DMS153 treated with DMSO at 0.1 percent for 48 hours (cell line): ENCODE results near the gene MAPK8IP3.
"Not testable (repeated sequence)": the region's sequence is repeated elsewhere in the genome, so short reads cannot be mapped to it uniquely, and the experiment has no call there.

Experiments
- DNase-seq: peaks from one replicate; lab custom pipeline; 2025; ENCODE audit not compliant: unreplicated experiment; lab: John Stamatoyannopoulos, UW

MAPK8IP3 gene

DNA sequence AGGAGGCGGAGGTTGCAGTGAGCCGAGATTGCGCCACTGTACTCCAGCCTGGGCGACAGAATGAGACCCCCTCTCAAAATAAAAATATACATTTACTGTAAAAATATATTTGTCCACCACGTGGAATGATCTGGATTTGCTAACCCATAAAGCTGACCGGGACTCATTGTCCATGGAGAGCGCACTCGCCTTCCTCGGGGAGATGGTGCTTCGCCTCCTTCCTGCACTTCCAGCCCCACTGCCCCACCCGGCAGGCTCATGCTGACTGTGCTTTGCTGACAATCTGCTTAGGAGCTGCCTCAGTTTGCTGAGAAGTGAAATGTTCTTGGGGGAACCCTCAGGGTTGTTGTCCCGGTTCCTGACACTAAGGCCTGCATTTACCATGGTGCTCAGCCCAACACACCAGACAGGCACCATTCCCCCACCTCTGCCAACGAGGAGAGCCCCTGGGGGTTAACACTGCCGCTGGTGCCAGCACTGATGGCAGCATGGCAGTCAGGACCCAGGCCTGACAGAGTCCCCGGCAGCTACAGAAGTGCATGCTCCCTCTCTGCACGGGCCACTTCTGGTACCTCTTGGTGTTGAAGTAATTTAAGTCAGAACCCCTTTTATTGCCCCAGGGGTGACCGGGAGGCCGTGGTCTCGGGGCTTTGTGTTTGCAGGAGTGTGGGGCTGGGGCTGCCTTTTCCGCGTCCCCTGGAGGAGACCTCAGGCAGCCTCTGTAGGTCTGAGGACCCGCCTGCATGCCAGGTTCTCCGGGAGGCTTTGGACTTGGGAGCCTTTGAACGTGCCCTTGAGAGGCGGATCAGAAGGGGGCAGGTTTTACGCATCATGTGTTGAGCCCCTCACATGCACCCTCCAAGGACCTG is 79.2 kb downstream of the MAPK8IP3 start:
- no peak for DNase-seq

DNA sequence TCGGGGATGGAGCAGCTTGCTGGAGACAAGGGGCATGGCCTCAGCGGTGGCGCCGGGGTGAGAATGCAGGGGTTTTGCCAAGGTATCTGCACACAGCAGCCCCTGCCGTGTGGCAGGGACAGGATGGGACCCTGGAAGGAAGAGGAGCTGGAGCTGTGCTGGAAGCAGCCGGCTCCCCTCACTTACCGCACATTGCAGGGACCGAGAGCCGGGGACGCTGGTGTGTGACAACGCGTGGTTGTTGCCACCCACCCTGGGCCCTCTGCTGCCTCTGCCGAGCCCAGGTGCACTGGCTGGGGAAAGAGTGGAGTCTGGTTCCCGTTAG is 79.8 kb downstream of the MAPK8IP3 start:
- no peak for DNase-seq

DNA sequence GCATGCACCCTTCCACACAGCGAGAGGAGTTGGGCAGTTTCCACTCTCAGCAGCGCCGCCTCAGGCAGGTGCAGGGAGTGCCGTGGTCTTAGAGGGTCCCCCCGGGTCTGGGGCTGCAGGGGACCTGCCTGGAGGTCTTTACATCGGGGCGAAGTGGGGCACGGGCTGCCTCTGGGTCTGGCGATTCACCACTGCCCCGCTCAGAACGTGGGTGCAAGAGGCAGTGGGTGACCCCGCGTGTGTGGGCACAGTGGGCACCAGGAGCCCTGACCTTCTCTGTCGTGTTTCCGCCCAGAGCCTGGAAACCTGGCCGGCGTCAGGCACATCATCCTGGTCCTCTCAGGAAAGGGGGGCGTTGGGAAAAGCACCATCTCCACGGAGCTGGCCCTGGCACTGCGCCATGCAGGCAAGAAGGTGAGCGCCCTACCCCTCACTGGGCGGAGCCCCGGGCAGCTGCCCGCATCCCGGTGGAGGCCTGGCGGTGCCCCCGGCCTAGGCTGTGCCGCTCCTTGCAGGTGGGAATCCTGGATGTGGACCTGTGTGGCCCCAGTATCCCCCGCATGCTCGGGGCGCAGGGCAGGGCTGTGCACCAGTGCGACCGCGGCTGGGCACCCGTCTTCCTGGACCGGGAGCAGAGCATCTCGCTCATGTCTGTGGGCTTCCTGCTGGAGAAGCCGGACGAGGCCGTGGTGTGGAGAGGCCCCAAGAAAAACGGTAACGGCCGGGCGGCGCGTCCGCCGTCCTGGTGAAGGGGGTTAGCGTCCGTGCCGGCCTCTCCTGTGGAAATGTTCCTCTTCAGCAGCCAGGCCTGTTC is 80.5 kb downstream of the MAPK8IP3 start:
- DNase-seq = no peak

DNA sequence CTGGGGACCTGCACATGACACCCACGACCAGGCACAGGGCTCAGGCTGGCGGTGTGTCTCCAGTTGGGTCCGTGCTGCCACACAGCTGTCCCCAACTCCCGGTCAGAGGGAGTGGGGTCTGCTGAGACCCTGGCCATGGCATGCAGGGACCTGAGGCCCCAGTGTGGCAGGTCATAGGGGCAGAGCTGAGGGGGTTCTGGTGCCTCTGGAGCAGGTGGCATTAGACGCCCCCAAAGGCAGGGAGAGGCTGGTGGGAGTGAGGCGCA is 81.0 kb downstream of the MAPK8IP3 start:
- no peak for DNase-seq

DNA sequence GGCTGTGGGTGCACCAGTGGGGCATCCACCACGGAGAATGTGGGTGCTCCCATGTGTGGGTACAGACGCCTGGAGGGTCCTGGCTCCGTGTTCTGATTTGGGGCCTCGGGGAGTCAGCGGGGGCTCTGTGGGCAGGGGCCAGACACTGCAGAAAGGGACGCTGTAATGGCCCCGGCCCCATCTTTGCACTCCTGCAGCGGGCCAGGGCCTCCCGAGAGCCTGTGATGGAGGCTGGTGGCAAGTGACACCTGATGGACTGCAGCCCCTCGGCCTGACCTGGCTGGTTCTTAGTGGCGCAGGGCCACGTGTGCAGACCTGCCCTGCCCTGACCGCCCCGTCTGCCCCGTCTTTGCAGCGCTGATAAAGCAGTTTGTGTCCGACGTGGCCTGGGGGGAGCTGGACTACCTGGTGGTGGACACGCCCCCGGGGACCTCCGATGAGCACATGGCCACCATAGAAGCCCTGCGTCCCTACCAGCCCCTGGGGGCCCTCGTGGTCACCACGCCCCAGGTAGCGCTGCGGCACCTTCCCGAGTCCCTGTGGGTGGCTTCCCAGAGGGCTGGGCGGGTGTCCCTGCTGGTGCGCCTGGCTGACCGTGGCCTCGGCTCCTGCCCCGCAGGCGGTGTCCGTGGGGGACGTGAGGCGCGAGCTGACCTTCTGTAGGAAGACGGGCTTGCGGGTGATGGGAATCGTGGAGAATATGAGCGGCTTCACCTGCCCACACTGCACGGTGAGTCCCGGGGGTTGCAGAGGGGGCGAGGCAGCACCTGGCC is 81.5 kb downstream of the MAPK8IP3 start:
- no peak for DNase-seq

DNA sequence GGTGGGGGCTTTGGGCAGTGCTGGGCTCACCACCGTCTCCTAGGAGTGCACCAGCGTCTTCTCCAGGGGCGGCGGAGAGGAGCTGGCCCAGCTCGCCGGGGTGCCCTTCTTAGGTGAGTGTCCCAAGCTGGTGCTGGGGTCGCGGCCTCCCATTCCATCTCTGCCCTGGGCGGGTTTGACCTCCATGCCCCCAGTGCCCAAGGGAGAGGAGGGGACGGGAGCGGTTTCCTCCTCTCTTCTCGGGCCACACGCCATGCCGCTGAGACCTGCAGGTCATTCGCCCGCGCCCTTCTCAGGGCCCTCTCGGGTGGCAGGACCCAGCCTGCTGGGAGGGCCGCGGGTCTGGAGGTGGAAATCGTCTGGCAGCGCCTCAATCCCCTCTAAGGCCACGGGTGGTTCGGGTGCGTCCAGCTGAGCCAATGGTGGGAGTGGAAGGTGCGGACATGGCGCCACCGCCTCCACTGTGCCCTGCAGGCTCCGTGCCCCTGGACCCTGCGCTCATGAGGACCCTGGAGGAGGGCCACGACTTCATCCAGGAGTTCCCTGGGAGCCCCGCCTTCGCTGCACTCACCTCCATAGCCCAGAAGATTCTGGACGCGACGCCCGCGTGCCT is 82.2 kb downstream of the MAPK8IP3 start:
- DNase-seq = no peak

DNA sequence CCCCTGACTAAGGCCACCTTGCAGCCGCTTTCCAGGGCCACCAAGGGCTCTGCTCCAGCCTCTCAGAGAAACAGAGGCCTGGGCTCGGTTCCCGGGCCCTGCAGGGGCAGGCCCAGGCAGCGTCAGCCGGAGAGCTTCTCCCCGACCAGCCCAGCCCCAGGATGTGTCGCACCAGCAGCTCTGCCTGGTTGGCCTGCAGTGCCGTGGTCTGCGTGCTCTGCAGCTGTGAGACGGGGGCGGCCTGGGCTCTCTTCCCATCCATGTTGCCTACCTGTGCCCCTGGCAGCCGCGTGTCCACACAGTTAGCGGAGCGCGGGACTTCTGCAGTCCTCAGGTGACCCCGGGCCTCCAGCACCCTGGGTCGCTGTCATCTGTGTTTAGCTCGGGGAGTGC is 82.7 kb downstream of the MAPK8IP3 start:
- DNase-seq = no peak

DNA sequence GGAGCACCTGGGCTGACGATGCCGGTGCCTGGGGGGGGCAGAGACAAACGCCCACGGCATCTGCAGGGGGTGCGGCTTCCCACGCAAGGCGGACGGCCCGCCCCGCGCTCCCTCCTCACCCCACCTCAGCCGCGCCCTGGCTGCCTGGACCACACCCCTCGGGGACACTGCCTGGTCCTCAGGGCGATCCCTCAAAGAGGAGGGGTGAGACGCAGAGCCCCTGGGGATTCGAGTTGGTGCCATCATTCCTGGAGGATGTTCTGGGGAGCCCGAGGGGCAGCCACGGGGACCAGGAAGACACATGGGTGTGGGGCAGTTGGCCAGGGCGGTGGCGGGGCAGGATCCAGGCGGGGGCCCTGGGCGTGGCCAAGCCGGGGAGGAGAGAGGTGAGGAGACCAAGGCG is 83.6 kb downstream of the MAPK8IP3 start:
- DNase-seq = no peak

DNA sequence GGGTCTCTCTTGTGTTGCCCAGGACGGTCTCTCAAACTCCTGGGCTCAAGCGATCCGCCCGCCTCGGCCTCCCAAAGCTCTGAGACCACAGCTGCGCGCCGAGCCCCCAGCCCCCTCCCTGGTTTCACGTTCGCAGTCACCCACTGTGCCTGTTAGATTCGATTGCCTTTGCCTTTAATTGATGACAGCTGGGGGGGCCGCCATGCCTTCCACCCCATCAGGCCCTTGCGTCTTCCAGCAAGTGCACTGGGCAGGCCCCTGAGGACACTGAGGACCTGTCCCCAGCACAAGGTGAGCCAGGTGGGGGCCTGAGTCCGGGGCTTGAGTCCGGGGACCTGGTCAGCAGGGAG is 84.2 kb downstream of the MAPK8IP3 start:
- DNase-seq = no peak

DNA sequence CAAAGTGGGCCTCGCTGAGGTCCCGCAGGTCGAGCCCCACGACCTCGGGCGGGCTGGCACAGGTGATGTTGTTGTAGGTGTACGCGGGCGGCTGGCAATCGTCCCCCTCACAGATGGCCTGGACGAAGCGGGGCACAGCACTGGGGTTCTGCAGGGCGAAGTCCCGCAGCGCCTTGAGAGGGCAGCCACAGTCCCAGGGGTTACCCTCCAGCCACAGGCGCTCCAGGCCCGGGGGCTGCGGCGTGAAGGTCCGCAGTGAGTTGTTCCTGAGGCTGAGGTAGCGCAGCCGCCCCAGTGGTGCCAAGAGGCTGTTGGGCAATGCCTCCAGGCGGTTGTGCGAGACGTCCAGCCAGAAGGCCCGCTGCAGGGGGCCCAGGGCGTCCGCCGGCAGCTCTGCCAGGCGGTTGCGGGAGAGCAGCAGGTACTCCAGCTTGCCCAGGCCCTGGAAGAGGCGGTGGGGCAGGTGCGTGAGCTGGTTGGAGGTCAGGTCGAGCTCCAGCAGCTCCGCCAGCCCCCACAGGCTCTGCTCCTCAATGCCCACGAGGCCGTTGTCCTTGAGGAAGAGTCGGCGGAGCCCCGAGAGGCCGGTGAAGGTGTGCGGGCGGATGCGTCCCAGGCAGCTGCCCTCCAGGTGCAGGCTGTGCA is 84.7 kb downstream of the MAPK8IP3 start:
- DNase-seq = no peak

DNA sequence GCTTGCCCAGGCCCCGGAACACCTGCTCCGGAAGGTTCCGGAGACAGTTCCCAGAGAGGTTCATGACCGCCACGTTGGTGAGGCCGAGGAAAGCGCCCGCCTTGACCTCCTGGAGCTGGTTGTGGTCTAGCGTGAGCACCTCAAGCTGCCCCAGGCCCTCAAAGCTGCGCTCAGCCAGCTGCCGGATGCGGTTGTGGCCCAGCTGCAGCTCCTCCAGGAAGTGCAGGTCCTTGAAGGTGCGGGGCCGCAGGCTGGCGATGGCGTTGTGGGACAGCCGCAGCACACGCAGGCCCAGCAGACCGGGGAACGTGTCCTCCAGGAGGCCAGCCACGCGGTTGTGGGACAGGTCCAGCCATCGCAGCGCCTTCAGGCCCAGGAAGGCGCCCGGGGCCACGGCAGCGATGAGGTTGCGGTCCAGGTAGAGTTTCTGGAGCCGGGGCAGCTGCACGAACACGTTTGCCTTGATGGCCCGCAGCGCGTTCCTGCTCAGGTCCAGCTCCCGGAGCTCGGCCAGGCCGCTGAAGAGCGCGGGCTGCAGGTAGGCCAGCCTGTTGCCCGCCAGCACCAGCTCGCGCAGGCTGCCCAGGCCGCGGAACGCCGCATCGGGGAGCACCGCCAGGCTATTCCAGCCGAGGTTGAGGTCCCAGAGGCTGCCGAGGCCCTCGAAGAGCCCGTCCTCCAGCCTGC is 85.4 kb downstream of the MAPK8IP3 start:
- DNase-seq = no peak

DNA sequence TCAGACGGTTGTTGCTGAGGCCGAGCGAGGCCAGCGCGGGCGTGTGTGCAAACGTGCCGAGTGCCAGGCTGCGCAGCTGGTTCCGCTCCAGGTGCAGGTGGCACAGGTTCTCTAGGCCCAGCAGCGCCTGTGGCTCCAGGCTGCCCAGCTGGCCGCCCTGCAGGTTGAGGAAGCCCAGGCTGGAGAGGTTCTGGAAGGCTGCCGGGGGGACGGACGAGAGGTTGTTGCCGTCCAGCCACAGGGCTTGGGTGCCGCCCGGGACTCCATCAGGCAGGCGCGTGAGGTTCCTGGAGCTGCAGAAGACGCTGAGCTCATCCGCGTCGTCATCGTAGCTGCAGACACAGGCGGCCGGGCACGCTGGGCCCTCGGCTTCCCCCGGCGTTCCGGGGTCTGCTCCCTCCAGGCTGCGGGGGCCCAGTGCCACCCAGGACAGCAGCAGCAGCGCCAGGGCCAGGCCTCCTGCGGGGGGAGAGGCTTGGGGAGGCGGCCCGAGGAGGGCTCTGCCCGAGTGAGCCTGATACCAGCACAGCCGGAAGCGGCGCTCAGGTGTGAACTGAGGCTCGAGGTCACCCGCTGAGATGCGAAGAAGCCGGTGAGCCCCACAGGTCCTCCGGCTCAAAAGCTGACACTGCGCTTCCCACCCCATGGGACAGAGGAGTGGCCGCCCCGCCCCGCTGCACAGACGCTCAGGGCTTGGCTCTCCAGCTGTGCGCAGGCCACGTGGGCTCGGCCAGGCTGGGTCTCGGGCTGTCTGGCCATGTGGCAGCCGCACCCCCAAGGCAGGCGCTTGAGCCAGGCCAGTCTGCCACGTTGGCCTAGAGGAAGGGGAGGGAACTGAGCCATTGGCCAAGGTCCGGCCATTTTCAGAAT is 86.2 kb downstream of the MAPK8IP3 start:
- no peak for DNase-seq

DNA sequence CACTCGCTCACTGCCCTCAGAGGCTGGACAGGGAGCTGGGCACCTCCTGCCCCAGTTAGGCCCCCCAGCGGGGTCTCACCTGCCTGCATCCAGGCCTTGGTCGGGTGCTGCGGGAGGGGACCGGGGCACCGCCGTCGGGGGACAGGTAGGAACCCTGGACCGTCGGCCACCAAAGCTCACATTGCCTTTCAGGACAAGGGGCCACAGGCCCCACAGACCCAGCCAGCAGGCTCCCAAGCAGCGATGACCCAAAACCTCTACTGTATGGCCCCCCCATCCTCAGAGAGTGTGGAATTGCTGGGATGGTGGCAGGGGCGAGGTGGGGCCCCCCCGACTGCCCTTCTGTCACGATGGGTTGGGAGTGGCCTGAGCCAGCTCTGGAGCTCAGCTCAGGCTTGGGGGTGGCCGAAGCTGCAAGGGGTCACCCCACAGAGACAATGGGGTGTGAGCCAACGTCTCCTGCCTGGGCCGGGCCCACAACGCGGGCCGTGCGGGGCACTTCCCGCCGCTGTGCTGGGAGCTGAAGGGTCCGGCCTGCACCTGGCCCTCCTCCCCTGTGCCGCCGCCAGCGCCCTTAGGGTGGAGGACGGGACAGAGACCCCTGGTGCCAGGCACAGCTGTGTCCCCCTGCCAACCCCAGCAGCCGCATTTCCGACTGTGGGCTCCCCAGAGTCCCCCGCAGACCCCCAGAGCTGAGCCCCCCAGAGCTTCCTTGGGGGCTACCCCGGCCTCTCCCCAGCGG is 87.0 kb downstream of the MAPK8IP3 start:
- no peak for DNase-seq

DNA sequence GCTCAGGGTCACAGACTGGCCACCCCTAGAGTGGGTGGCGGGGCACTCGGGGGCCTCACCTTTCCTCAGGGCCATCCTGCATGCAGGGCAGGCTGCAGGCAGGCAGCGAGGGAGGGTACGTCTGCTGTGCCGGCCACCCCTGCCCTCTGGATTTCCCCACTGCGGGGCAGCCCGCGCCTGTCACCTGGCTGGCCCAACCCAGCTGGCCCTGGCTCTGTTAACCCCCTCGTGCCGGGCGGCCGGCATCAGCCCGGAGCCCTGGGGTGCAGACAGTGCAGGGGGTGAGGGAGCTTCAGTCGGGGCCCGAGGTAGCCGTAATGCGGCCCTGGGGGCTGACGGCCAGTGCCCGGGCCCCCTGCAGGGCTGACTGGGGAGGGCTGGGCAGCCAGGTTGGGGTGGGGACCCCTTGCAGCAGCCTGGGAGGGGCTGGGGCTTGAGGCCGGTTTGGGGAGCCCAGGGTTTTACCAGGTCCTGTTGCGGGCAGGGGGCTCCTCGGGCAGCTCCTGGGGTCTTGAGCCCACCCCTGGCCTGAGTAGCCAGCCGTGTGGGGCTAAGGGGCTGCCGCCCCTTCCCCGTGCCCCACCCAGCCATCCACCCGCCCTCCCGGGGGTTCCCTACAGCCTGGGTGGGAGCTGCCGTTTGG is 87.7 kb downstream of the MAPK8IP3 start, which contains the start of gene IGFALS:
TSS of gene IGFALS (minus strand) at position 128 of the 643 bp plus-strand sequence. CDS start at position 75, 53 bp downstream.
- no peak for DNase-seq

DNA sequence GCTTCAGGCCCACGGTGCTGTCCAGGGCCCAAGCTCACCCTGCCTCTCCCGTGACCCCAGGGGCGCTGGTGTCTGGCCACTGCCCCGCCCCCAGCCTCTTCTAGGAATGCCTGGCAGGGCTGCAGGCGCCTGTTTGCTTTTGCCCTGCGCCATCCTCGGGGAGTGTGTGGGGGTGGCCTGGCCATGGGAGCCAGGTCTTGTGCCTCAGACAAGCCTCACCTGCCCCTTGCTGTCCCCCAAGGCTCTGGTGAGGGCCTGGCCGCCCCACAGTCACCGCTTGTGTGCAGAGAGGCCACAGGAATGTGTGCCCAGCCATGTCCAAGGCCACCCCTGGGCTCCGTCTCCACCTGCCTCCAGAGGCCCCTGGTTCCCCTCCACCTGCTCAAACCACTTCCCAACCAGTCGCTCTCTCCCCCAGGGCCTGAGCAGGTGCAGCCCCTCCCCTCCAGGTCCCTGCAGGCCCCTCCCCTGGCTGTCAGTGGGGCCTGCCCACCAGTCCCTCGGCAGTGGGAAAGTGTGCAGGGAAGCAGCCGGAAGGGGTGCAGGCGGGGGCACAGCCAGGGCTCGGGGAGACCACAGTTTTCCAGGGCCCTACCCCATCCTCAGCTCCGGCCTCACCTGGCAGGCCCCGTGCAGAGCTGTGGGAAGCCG is 88.4 kb downstream of the MAPK8IP3 start:
- DNase-seq = no peak

DNA sequence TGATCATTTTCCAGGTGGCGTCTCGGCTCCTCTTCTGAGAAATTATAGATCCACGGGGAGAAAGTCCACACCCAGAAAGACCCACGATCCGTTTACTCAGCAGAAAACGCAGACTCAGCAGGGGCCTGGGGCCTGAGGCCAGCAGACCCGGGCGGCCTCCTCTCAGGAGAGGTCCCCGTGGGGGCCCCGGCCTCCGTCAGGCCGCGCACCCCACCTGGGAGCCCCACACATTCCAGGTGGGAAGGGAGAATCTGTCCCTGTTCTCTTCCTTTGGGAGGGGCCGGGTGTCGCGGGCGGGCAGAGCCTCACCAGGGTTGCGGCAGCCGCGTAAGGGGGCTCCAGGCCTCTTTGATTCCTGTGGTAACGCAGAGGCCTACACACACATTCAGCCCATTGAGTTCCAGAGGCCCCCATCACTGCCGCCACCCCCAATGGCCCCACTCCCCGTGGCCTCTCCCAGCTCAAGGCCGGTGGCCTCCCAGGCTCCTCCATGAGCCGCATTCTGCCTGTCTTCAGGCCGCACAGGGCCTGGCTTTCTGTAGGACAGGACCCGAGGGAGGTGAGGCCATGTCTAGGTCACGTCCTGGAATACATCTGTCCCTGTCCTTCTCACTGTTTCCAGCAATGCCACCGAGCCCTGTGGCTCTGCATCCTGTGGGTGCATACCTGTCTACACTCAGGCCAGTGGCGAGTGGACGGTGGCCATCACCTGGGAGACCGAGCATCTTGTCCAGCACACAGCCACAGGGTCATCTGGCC is 89.1 kb downstream of the MAPK8IP3 start:
- no peak for DNase-seq

DNA sequence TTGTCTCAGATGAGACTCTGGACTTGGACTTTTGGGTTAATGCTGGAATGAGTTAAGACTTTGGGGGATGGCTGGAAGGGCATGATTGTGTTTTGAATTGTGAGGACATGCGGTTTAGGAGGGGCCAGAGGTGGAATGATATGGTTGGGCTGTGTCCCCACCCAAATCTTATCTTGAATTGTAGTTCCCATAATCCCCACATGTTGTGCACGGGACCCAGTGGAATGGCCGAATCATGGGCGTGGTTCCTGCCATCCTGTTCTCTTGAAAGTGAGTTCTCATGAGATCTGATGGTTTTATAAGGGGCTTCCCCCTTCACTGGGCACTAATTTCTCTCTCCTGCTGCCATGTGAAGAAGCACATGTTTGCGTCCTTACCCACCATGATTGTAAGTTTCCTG is 93.3 kb downstream of the MAPK8IP3 start:
- DNase-seq = not testable (repeated sequence)
